Measurements from ENCODE around the gene SPDYC. TPM values are rescaled to one million over a fixed set of nuclear protein-coding genes. Genes with fewer than 3 reads are reported as not detected.
A peak's percentile ranks its signal among the peaks of the same experiment; 100 is the strongest.

Gene SPDYC
- not detected in 2 replicates for total RNA-seq (2014; rRNA removed; shearing (Covaris generic))

DNA sequence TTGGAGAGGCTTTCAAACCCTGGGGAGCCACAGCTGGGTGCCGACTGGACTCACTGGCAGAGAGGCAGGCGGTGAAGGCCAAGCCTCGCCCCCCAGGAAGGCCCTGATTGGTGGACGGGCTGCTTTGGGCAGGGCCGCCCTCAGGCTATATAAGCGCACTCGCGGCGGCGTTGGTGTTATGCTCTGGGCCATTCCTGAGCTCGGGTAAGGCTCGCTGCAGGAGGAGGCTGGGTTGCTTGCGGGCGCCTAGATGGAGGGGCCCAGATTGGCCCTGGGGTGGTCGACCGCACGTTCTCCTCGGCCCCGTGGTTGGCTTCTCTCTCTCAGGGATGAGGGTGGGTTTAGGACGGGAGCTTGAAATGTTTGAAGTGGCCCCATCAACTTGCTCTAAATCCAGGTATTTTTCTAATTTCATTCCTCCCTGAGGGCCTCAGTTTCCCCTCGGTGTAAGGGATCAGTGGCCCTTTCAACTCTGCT is at the start of gene SPDYC:
TSS of gene SPDYC (plus strand) at position 176 of the 477 bp plus-strand sequence. CDS start 1,125 bp downstream, outside the sequence.
- DNase-seq (ENCODE audit: low read depth): no peak

DNA sequence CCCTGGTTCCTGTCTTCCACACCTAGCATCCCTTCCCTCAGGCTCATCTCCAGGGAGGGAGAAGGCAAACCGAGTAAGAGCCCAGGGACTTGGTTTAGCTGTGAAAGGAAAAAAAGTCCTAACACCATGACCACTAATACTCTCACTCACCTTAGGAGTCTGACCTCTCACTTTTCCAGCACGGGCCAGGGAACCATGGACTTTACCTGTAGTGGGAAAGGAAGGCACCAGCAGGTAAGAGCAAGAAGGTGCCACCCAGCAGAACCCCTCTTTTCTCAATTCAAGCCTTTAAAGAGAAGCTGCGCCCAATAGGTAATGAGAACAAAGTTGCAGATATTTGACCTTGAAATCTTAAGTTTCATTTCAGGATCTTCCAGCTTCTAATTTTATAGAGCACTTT is 49.2 kb upstream of the SPDYC start:
- DNase-seq (ENCODE audit: low read depth): no peak

- no peak for DNase-seq (ENCODE audit: low read depth)
Measured at GRCh38 chr11:65121447-65121864, 48.6 kb upstream of the SPDYC start.

GRCh38 chr11:65121865-65122696 is 48.0 kb upstream of the SPDYC start, which contains the start of the genes FAU and MRPL49:
Gene FAU (minus strand): TSS chr11:65122134. CDS start chr11:65121813, 321 bp downstream.
Gene MRPL49 (plus strand): TSS chr11:65122321. CDS start chr11:65122347, 26 bp downstream.
- DNase-seq (ENCODE audit: low read depth): peak; percentile 94

DNA sequence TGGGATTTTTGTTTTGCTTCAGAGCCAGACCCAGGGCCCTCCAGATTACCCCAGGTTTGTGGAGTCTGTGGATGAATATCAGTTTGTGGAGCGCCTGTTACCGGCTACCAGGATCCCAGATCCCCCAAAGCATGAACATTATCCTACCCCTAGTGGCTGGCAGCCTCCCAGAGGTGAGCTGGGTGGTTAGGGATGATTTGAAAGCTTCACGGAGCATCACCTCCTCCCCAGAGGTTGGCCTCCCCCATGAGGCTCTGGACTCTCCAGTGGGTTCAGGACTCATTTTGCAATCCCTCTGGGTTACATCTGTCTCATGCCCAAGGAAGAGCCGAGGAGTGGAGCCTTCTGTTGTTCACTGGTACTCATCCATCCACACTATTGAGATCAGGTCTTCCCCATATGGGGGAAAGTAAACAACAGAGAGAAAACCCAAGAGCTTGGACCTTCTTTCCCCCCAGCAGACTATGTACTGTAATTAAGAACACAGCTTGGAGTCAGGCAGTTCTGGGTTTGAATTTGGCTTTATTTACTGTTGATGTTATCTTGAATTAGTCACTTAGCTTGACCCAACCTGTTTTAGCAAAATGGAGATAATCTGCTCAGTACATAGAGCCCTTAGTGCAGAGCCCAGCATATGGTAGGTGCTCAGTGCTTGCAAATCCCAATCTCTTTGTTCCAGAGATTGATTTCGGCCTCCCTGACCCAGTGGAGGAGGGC is 45.4 kb upstream of the SPDYC start:
- DNase-seq (ENCODE audit: low read depth): no peak

- no peak for DNase-seq (ENCODE audit: low read depth)
Measured at GRCh38 chr11:65125197-65126056, 44.6 kb upstream of the SPDYC start.

DNA sequence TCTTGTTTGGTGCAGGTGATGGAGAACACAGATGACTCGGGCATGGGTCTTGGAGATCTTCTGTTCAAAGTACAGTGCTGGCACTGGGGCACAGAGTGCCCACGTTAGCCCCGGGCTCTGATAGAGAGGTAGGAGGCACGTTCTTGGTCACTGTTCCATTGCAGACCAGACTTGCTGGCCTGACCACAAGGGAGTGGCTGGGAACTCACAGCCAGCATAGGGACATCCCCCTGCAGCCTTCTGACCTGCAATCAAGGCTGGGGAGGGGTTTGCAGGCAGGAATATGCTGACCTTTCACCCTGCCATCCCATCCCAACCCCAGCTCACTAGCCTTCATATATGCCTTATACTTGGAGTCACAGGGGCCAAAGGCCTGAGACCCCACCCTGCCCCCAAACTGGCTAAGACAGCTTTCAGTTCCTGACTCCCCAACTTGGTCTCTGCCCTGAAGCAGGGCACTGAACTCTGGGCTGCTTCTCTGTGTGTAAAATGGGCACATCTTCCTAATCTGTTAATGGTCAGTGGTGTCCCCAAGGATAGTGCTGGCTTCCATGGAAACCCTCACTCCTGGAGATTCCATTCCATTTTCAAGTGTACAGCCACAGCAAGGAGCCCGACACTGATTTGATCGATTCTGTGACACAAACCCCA is 43.3 kb upstream of the SPDYC start:
- no peak for DNase-seq (ENCODE audit: low read depth)

- no peak for DNase-seq (ENCODE audit: low read depth)
Measured at GRCh38 chr11:65127473-65128181, 42.4 kb upstream of the SPDYC start.

- no peak for DNase-seq (ENCODE audit: low read depth)
Measured at GRCh38 chr11:65128182-65129145, 41.6 kb upstream of the SPDYC start.

- no peak for DNase-seq (ENCODE audit: low read depth)
Measured at GRCh38 chr11:65129649-65130441, 40.2 kb upstream of the SPDYC start.

GRCh38 chr11:65130631-65131416 is 39.2 kb upstream of the SPDYC start:
- DNase-seq (ENCODE audit: low read depth): no peak

- DNase-seq (ENCODE audit: low read depth): no peak
Measured at GRCh38 chr11:65131417-65131776, 38.6 kb upstream of the SPDYC start.

GRCh38 chr11:65131895-65132237 is 38.2 kb upstream of the SPDYC start:
- no peak for DNase-seq (ENCODE audit: low read depth)

- DNase-seq (ENCODE audit: low read depth): no peak
Measured at GRCh38 chr11:65132238-65132987, 37.6 kb upstream of the SPDYC start.

DNA sequence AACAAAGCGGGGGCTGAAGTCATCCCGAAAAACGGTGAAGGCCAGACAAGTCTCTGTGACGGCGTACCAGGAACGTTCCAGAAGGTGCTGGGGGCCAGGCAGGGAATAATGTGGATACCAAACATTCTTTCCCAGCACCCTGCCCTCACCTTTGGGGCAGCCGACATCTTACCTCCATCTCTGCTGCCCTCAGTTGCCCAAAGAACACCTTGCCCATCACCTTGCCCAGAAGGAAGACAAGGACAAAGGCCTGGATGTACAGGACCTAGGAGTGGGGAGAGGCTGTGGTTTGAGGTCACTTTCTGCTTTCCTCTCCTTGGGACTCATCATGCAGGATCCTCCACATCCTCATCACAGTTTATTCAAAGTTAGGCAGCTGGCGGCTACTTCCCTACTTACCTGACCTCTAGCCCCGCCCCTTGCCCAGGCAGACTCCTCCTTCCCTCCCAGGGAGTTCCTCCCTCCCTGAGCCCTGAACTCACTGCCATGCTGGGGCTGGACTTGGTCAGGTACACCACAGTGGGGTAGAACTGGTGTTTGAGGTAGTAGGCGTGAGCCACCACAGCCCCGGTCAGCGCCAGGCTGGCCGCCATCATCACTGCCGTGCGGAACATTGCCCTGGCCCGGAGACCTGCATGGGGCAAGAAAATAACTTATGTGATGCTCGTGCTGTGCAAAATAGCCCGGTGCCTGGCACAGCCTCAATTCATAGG is 36.9 kb upstream of the SPDYC start:
- DNase-seq (ENCODE audit: low read depth): no peak

DNA sequence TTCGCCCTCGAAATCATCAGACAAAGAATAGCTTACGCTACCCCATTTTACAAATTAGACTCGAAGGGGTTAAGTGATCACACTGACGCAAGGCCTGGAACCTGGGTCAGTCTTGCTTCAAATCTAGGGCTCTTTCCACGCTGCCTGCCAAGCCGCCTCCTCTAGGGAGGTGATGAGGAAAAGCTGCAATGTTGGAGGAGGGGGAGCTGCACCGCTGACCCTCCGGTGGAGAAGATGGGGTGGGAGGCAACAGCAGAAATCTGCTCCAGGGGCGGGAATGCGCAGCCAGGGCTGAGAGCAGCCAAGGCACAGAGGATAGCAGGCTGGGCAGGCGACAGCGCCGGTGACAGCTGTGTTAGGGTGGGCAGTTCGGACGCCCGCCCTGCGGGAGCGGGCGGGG is 36.3 kb upstream of the SPDYC start:
- DNase-seq (ENCODE audit: low read depth): no peak

Data from RPMI7951 (cell line).